HepG2 (cell line): Measurements from ENCODE around the gene HOXD1. TPM values are rescaled to one million over a fixed set of nuclear protein-coding genes. Genes with fewer than 3 reads are reported as not detected.

Experiments
- AGO2 ChIP-seq: fragments of 200-400 bp; formaldehyde crosslinking; optimal IDR thresholded peaks from 2 replicates; pipeline ENCODE3; 2017; ENCODE audit warnings: mild to moderate bottlenecking, low read depth, low read length, moderate library complexity
- HNRNPH1 ChIP-seq: fragments of 200-400 bp; formaldehyde crosslinking; optimal IDR thresholded peaks from 2 replicates; pipeline ENCODE3; 2017; ENCODE audit warnings: mild to moderate bottlenecking, low read depth, low read length
- MAFF ChIP-seq: IDR thresholded peaks from 2 replicates; pipeline ENCODE4 v1.6.1; 2011; ENCODE audit warnings: low read depth, low read length, improper control_type of control experiment
- PHF8 ChIP-seq: sonication (generic); formaldehyde crosslinking; IDR thresholded peaks from 2 replicates; pipeline ENCODE4 v1.5.0; 2020; ENCODE audit warnings: missing genetic modification reagents
- TGIF2 ChIP-seq: IDR thresholded peaks from 2 replicates; pipeline ENCODE4 v1.6.1; 2016; ENCODE audit warnings: control low read depth, missing compliant biosample characterization
- ZBTB33 ChIP-seq: sonication (generic); formaldehyde crosslinking; IDR thresholded peaks from 2 replicates; pipeline ENCODE4 v1.4.0; 2020; ENCODE audit warnings: missing genetic modification reagents
- ZBTB38 ChIP-seq: sonication (generic); formaldehyde crosslinking; IDR thresholded peaks from 2 replicates; pipeline ENCODE4 v1.5.1; 2020; ENCODE audit warnings: mild to moderate bottlenecking, missing genetic modification reagents
- ZBTB7B ChIP-seq: sonication (generic); formaldehyde crosslinking; IDR thresholded peaks from 2 replicates; pipeline ENCODE4 v1.4.0; 2020; ENCODE audit warnings: missing genetic modification reagents
- ZNF350 ChIP-seq: sonication (generic); formaldehyde crosslinking; IDR thresholded peaks from 2 replicates; pipeline ENCODE4 v1.4.0; 2020; ENCODE audit warnings: mild to moderate bottlenecking, low read depth, missing genetic modification reagents, borderline replicate concordance
- ZNF362 ChIP-seq: sonication (generic); formaldehyde crosslinking; IDR thresholded peaks from 2 replicates; pipeline ENCODE4 v1.4.0; 2020; ENCODE audit warnings: missing genetic modification reagents, mild to moderate bottlenecking, borderline replicate concordance
- ZNF547 ChIP-seq: sonication (generic); formaldehyde crosslinking; IDR thresholded peaks from 2 replicates; pipeline ENCODE4 v1.5.1; 2020; ENCODE audit warnings: mild to moderate bottlenecking, missing genetic modification reagents
- ZNF577 ChIP-seq: sonication (generic); formaldehyde crosslinking; IDR thresholded peaks from 2 replicates; pipeline ENCODE4 v1.4.0; 2020; ENCODE audit warnings: mild to moderate bottlenecking, low read depth, missing genetic modification reagents, borderline replicate concordance
- ZNF615 ChIP-seq: sonication (generic); formaldehyde crosslinking; IDR thresholded peaks from 2 replicates; pipeline ENCODE4 v1.5.0; 2020; ENCODE audit warnings: mild to moderate bottlenecking, missing genetic modification reagents, borderline replicate concordance
- ZNF710 ChIP-seq: sonication (generic); formaldehyde crosslinking; IDR thresholded peaks from 2 replicates; pipeline ENCODE4 v1.5.0; 2020; ENCODE audit warnings: mild to moderate bottlenecking, missing genetic modification reagents, borderline replicate concordance
- polyA plus RNA-seq, 8 experiments: library from polyadenylated mRNA; depleted of rRNA in 3 of 8; stranded (reverse) in 7 of 8; unstranded in 1 of 8; fragments of >200 nt; fragmentation: Illumina TruSeq in 4 of 8; extraction: Trizol in 4 of 8; gene quantifications; 2 replicates each; pipeline versions ENCODE4 v1.2.1 to v1.2.3, GENCODE V29; 2011 to 2016; ENCODE audit warnings: low read depth in 4 of 8, missing spikeins in 1 of 8, mixed read lengths in 1 of 8; ENCODE audit not compliant: insufficient read depth in 1 of 8
- total RNA-seq, 5 experiments: library from RNA; depleted of rRNA; stranded (reverse); fragments of >200 nt; fragmentation: Illumina TruSeq; extraction: Trizol; gene quantifications; 2 replicates each; pipeline ENCODE4 v1.2.3, GENCODE V29; 2016; ENCODE audit warnings: low read depth in 1 of 5
- TF ChIP-seq, protein P1 (sequence below): sonication (generic); formaldehyde crosslinking; IDR thresholded peaks from 2 replicates; pipeline ENCODE4 v1.4.0; 2020; ENCODE audit warnings: missing genetic modification reagents, borderline replicate concordance
- TF ChIP-seq, protein P2 (sequence below): IDR thresholded peaks from 2 replicates; pipeline ENCODE4 v1.6.1; 2016; ENCODE audit warnings: mild to moderate bottlenecking, missing biosample characterization, missing genetic modification reagents

HOXD1 gene
- total and polyA plus RNA-seq, 2 of the 13 experiments (the other 11 are each of a cell fraction or from before 2014, with no cell fraction given) = 10.0 to 22.3 TPM

DNA sequence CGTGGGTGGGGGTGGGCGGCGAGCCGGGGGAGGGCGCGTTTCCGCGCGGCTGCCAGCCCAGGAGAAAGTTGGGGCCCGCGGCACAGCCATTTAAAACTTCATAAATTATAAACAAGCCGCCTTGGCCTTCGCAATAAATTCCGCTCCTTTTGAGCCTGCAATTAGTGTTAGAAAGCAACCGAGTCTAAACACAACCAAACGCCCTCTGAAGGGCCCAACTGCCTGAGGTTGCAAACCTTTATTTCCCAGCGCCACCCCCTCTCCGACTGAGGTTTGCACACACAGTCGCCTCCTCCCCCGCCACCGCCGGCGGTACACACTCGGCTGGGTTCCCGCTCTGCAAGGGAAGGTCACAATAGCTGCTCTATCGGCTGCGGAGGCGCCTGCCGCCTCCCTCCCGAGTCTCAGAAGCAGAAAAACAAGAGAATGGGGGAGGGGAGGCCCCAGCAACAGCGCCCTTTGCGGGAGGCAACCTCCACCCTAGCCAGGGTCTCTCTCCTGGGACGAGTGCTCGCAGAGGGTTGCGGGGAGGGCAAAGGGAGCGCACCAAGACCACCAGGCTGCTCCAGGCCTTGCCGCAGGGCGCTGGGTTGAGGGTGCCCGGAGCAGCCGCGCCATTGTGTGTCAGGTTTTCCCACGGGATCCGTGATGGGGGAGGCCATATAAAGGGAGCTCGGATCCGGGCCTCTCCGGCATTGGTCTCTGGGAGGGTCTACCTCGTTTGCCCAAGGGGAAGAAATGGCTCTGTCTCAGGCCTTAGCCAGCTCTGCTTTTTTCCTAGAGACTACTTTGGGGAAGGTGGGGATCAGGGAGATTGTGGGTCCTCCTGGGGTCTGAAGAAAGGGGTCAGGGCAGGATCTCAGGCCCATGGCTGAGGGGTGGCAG is 13.4 kb upstream of the HOXD1 start (continued):
- peak; percentile 87 for TF ChIP-seq ZBTB33 (CRISPR knock-in tag)
- peak; percentile 84 for TF ChIP-seq AGO2
- TF ChIP-seq TGIF2 (CRISPR knock-in tag) = no peak
- TF ChIP-seq ZNF362 (CRISPR knock-in tag) = no peak
- TF ChIP-seq PHF8 (CRISPR knock-in tag) = peak; percentile 49
- TF ChIP-seq ZNF577 = no peak
- TF ChIP-seq HNRNPH1 = no peak
- TF ChIP-seq ZNF615 = 0 out of 2 replicates have a peak, but pooled peaks have one; percentile 27
- TF ChIP-seq ZNF710 (CRISPR knock-in tag) = peak; percentile 66; the same call in 1 of the 2 replicates
- 0 out of 2 replicates have a peak, but pooled peaks have one; percentile 15 for TF ChIP-seq ZNF547 (CRISPR knock-in tag)
- 0 out of 2 replicates have a peak, but pooled peaks have one; percentile 28 for TF ChIP-seq ZBTB7B (CRISPR knock-in tag)
- TF ChIP-seq ZNF350 (CRISPR knock-in tag) = peak; percentile 62; the same call in 1 of the 2 replicates
- TF ChIP-seq, protein P1, sequence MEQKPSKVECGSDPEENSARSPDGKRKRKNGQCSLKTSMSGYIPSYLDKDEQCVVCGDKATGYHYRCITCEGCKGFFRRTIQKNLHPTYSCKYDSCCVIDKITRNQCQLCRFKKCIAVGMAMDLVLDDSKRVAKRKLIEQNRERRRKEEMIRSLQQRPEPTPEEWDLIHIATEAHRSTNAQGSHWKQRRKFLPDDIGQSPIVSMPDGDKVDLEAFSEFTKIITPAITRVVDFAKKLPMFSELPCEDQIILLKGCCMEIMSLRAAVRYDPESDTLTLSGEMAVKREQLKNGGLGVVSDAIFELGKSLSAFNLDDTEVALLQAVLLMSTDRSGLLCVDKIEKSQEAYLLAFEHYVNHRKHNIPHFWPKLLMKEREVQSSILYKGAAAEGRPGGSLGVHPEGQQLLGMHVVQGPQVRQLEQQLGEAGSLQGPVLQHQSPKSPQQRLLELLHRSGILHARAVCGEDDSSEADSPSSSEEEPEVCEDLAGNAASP (CRISPR knock-in tag) = no peak
- TF ChIP-seq, protein P2, sequence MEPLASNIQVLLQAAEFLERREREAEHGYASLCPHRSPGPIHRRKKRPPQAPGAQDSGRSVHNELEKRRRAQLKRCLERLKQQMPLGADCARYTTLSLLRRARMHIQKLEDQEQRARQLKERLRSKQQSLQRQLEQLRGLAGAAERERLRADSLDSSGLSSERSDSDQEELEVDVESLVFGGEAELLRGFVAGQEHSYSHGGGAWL (CRISPR knock-in tag) = no peak
- no peak for TF ChIP-seq MAFF
- peak; percentile 62; the same call in 1 of the 2 replicates for TF ChIP-seq ZBTB38
